HL-60 (cell line): ENCODE measurements around the gene TLR9.

Experiments used
- CTCF ChIP-seq: IDR thresholded peaks from one replicate; pipeline ENCODE4 v1.5.1; 2011; ENCODE audit warnings: low read length, control low read depth, inconsistent platforms; ENCODE audit not compliant: insufficient read depth
- GABPA ChIP-seq: IDR thresholded peaks from 2 replicates; pipeline ENCODE4 v1.6.1; 2012; ENCODE audit warnings: low read depth
- POLR2AphosphoS5 ChIP-seq: IDR thresholded peaks from 2 replicates; pipeline ENCODE4 v1.6.1; 2012; ENCODE audit warnings: low read depth
- REST ChIP-seq: IDR thresholded peaks from 2 replicates; pipeline ENCODE4 v1.6.1; 2012; ENCODE audit warnings: low read depth; ENCODE audit not compliant: insufficient replicate concordance
- SPI1 ChIP-seq: IDR thresholded peaks from 2 replicates; pipeline ENCODE4 v1.6.1; 2012; ENCODE audit warnings: low read depth, mild to moderate bottlenecking, borderline replicate concordance

GRCh38 chr3:52188556-52188955 lies 36.9 kb downstream of the TLR9 start:
- no peak for TF ChIP-seq CTCF
- TF ChIP-seq POLR2AphosphoS5, result no peak
- no peak for TF ChIP-seq REST
- no peak for TF ChIP-seq GABPA
- no peak for TF ChIP-seq SPI1
